Measurements from ENCODE around the gene XRCC3.

Gene XRCC3

DNA sequence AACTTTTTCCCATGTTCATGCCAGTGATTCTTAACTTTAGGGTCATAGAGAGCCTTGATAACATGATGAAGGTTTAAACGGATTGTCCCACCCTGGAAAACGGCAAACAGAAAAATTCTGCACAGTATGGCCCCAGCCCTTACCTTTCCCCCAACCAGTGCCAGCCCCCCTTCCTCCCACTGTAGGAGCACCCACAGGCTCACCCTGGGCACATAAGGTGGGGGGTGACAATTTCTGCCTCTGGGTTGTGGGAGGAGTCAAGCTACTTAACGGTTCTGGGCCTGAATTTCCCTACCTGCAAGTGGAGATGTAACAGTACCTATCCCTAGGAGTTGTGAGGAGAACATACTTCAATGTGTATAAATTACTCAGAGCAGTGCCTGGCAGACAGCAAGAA, 18.0 kb downstream of the XRCC3 start:
- H3K4me3 ChIP-seq (ENCODE audit: low read depth, low read length), result no peak overlapping the region
- peaks cover 58% of the 10 kb centered on the region for H3K4me1 ChIP-seq
- DNase-seq, result no peak
- no peaks in the 10 kb centered on the region for H3K9me3 ChIP-seq
- TF ChIP-seq CTCF (IDR thresholded peaks at IDR 0.05; ENCODE audit: low read depth, low read length), result no peak
- peaks cover 71% of the 10 kb centered on the region for H3K36me3 ChIP-seq
- H3K27me3 ChIP-seq, result no peaks in the 10 kb centered on the region

- peak; percentile 68 for DNase-seq
- H3K4me3 ChIP-seq (ENCODE audit: low read depth, low read length), result peak overlapping the region; percentile 21; the same call in 1 of the 2 replicates
- no peaks in the 10 kb centered on the region for H3K9me3 ChIP-seq
- 0 out of 2 replicates have a peak, but pooled peaks have one; percentile 1 for TF ChIP-seq CTCF (IDR thresholded peaks at IDR 0.05; ENCODE audit: low read depth, low read length)
- H3K4me1 ChIP-seq, result peaks cover 55% of the 10 kb centered on the region
- H3K36me3 ChIP-seq, result peaks cover 71% of the 10 kb centered on the region
- H3K27me3 ChIP-seq, result no peaks in the 10 kb centered on the region
These were observed 18.7 kb downstream of the XRCC3 start for GRCh38 chr14:103696466-103697071.

DNA sequence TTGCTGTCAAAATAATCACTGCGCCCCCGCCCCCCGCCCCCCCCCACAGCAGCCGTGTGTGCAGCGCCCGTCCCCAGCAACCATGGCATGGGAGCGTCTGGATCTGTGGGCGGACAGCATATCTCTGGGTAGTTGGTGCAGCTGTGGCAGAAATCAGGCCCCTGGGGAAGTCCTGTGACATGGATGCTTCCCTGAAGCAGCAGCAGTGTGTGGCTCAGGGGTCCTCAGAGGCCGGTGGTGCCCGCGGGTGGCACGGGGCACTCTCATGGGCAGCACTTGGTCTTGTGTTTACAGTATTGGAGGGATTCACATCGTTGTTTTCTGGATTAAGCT, 19.2 kb downstream of the XRCC3 start:
- no peak overlapping the region for H3K4me3 ChIP-seq (ENCODE audit: low read depth, low read length)
- DNase-seq, result peak; percentile 80
- H3K4me1 ChIP-seq, result peaks cover 54% of the 10 kb centered on the region
- no peak for TF ChIP-seq CTCF (IDR thresholded peaks at IDR 0.05; ENCODE audit: low read depth, low read length)
- H3K27me3 ChIP-seq, result no peaks in the 10 kb centered on the region
- peaks cover 68% of the 10 kb centered on the region for H3K36me3 ChIP-seq
- H3K9me3 ChIP-seq, result no peaks in the 10 kb centered on the region

DNA sequence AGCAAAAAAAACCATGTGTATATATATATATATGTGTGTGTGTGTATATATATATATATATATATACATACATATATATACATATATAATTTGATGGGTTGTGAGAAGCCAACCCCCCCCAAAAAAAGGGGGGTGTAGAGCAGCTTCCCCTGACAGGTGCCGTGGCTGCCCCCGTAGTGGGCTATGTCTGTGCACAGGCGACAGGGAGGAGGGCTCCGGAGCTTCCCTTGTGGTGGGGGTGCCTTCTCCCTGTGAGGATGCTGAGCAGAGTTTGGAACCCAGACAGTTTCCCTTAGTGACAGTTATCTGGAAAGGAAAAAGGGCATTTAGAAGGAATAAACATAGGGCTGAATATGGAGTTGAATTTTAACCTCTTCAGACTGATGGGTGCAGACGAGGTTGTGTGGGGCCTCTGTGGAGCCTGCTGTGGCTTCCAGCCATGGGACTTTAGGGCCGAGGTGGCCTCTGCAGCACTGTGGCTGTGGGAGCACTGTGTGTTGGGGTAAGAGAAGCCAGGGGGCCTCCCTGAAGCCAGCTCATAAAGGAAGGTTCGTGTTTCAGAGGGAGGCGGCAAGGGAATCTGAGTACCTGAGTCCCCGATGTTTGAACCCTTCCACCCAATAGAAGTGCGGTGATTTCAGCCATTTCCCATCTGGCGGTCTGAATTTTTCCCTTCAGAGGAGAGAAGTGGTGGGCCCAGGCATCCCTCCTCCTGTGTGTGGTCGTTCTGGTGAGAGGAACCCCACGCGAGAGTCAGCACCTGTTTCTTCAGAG, 19.8 kb downstream of the XRCC3 start:
- Histone ChIP-seq H3K9me3 (no peaks in the 10 kb centered on the region), H3K4me3 (ENCODE audit: low read depth, low read length) (peak overlapping the region; percentile 6; the same call in 1 of the 2 replicates), H3K36me3 (peaks cover 62% of the 10 kb centered on the region), H3K27me3 (no peaks in the 10 kb centered on the region), H3K4me1 (peaks cover 48% of the 10 kb centered on the region)
- DNase-seq, result no peak
- TF ChIP-seq CTCF (IDR thresholded peaks at IDR 0.05; ENCODE audit: low read depth, low read length), result no peak

DNA sequence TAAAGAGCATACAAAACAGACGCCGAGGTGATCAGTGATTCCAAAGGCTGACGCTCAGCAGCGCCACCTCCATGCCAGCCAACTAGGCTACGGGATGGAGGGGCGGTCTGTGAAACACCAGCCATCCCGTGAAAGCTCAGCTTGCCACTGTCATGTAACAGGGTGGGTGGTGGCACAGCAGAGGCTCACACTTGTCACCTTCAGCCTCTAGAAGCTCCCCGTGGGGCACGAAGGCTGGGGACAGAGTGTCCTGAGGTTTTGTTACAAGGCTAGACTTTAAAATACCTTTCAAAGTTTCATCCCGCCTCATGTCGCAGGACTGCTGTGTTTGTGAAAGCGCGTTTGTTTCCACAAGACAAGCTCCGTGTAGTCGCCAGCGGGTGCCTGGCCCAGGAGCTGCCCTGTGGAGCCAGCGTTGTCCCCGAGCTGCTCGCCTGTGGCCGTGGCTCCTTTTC, 20.7 kb downstream of the XRCC3 start:
- H3K4me3 ChIP-seq (ENCODE audit: low read depth, low read length), result no peak overlapping the region
- H3K27me3 ChIP-seq, result no peaks in the 10 kb centered on the region
- no peaks in the 10 kb centered on the region for H3K9me3 ChIP-seq
- peaks cover 54% of the 10 kb centered on the region for H3K36me3 ChIP-seq
- H3K4me1 ChIP-seq, result peaks cover 40% of the 10 kb centered on the region
- DNase-seq, result no peak
- TF ChIP-seq CTCF (IDR thresholded peaks at IDR 0.05; ENCODE audit: low read depth, low read length), result peak; percentile 34

GRCh38 chr14:103693515-103693914, 21.7 kb downstream of the XRCC3 start:
- no peaks in the 10 kb centered on the region for H3K27me3 ChIP-seq
- H3K9me3 ChIP-seq, result no peaks in the 10 kb centered on the region
- peaks cover 30% of the 10 kb centered on the region for H3K4me1 ChIP-seq
- H3K36me3 ChIP-seq, result peaks cover 53% of the 10 kb centered on the region
- no peak for TF ChIP-seq CTCF (IDR thresholded peaks at IDR 0.05; ENCODE audit: low read depth, low read length)
- H3K4me3 ChIP-seq (ENCODE audit: low read depth, low read length), result no peak overlapping the region
- DNase-seq, result no peak
